NCI-H774 (cell line): ENCODE data around the gene CT47C1.
"Not testable (repeated sequence)": the region's sequence is repeated elsewhere in the genome, so short reads cannot be mapped to it uniquely, and the experiment has no call there.

Experiments
- DNase-seq: peaks from one replicate; lab custom pipeline; 2025; lab: John Stamatoyannopoulos, UW

CT47C1 gene

GRCh38 chrX:119072744-119073143, at the start of gene CT47C1:
TSS of gene CT47C1 (plus strand) at chrX:119072993. CDS start at chrX:119073226, 233 bp downstream.
- no peak for DNase-seq

GRCh38 chrX:119025900-119026299, 46.9 kb upstream of the CT47C1 start:
- no peak for DNase-seq

- not testable (repeated sequence) for DNase-seq
These were observed 46.4 kb upstream of the CT47C1 start for GRCh38 chrX:119026344-119026743.

- DNase-seq = not testable (repeated sequence)
These were observed 44.6 kb upstream of the CT47C1 start for GRCh38 chrX:119027960-119028732.

- no peak for DNase-seq
These were observed 44.0 kb upstream of the CT47C1 start for GRCh38 chrX:119028733-119029330.

- DNase-seq = not testable (repeated sequence)
These were observed 43.1 kb upstream of the CT47C1 start for GRCh38 chrX:119029656-119030055.

- no peak for DNase-seq
These were observed 41.8 kb upstream of the CT47C1 start for GRCh38 chrX:119030990-119031389.

GRCh38 chrX:119036107-119037029, 36.4 kb upstream of the CT47C1 start:
- no peak for DNase-seq

- DNase-seq = no peak
These were observed 32.4 kb upstream of the CT47C1 start for GRCh38 chrX:119040432-119040831.

- no peak for DNase-seq
These were observed 31.6 kb upstream of the CT47C1 start for GRCh38 chrX:119041175-119041574.

GRCh38 chrX:119042040-119042439, 30.8 kb upstream of the CT47C1 start:
- DNase-seq = no peak

GRCh38 chrX:119042996-119043395, 29.8 kb upstream of the CT47C1 start:
- DNase-seq = no peak

GRCh38 chrX:119045884-119046283, 26.9 kb upstream of the CT47C1 start:
- no peak for DNase-seq

GRCh38 chrX:119055687-119056086, 17.1 kb upstream of the CT47C1 start:
- DNase-seq = no peak

- no peak for DNase-seq
These were observed 9.9 kb upstream of the CT47C1 start for GRCh38 chrX:119062750-119063374.

GRCh38 chrX:119063428-119063827, 9.4 kb upstream of the CT47C1 start:
- DNase-seq = no peak

- DNase-seq = peak; percentile 43
These were observed 5.6 kb upstream of the CT47C1 start for GRCh38 chrX:119067023-119067739.

- no peak for DNase-seq
These were observed 3.7 kb upstream of the CT47C1 start for GRCh38 chrX:119069128-119069527.

- DNase-seq = no peak
These were observed 3.0 kb upstream of the CT47C1 start for GRCh38 chrX:119069762-119070161.

- no peak for DNase-seq
These were observed 1.4 kb upstream of the CT47C1 start for GRCh38 chrX:119071381-119071780.

- no peak for DNase-seq
These were observed 560 bp downstream of the CT47C1 start for GRCh38 chrX:119073200-119073905.
